DND-41 (cell line): ENCODE data around the gene DIP2B.
A peak's percentile ranks its signal among the peaks of the same experiment; 100 is the strongest.

Experiments
- ATAC-seq: fragments of 200-7000 bp; cut with Tn5 transposase; 3 replicates; pipeline ENCODE4 v1.9.1; 2021; ENCODE audit warnings: low read depth; ENCODE audit not compliant: insufficient read depth
- DNase-seq: peaks from one replicate; pipeline ENCODE4 v3.0.0-alpha.2; 2020
- H2AFZ ChIP-seq: 2 replicates; pipeline ENCODE4 v1.6.0; 2012; ENCODE audit warnings: low read depth, low read length
- H3K27ac ChIP-seq: 2 replicates; pipeline ENCODE4 v1.5.1; 2012; ENCODE audit warnings: low read length, inconsistent platforms
- H3K27me3 ChIP-seq: fragments of 200-600 bp; sonication (generic); 2 replicates; pipeline ENCODE4 v1.6.0; 2012; ENCODE audit warnings: low read length, mild to moderate bottlenecking, inconsistent platforms; ENCODE audit not compliant: insufficient read depth, poor library complexity
- H3K36me3 ChIP-seq: 2 replicates; pipeline ENCODE4 v1.5.1; 2012; ENCODE audit warnings: low read length, inconsistent platforms; ENCODE audit not compliant: insufficient read depth
- H3K4me1 ChIP-seq: 2 replicates; pipeline ENCODE4 v1.5.1; 2012; ENCODE audit warnings: mild to moderate bottlenecking, low read length; ENCODE audit not compliant: insufficient read depth
- H3K4me2 ChIP-seq: 2 replicates; pipeline ENCODE4 v1.6.0; 2012; ENCODE audit warnings: mild to moderate bottlenecking, moderate library complexity, low read length, inconsistent platforms; ENCODE audit not compliant: insufficient read depth
- H3K4me3 ChIP-seq, 2 experiments: fragments of 200-600 bp in 1 of 2; shearing (Covaris generic) in 1 of 2; 2 replicates each; pipeline ENCODE4 v1.5.1; 2012 to 2016; ENCODE audit warnings: inconsistent platforms in 2 of 2, low read length in 2 of 2, mild to moderate bottlenecking in 2 of 2, low read depth in 1 of 2, moderate library complexity in 1 of 2
- H3K79me2 ChIP-seq: 2 replicates; pipeline ENCODE4 v1.6.0; 2012; ENCODE audit warnings: low read length, inconsistent platforms; ENCODE audit not compliant: insufficient read depth
- H3K9ac ChIP-seq: 2 replicates; pipeline ENCODE4 v1.6.0; 2012; ENCODE audit warnings: low read depth, mild to moderate bottlenecking, inconsistent platforms, low read length, moderate library complexity
- H3K9me3 ChIP-seq: 2 replicates; pipeline ENCODE4 v1.5.1; 2012; ENCODE audit warnings: low read length, moderate library complexity, mild to moderate bottlenecking, inconsistent platforms; ENCODE audit not compliant: insufficient read depth, severe bottlenecking
- H4K20me1 ChIP-seq: 2 replicates; pipeline ENCODE4 v1.6.0; 2012; ENCODE audit warnings: low read length; ENCODE audit not compliant: insufficient read depth
- CTCF ChIP-seq: IDR thresholded peaks from 2 replicates; pipeline ENCODE4 v1.5.1; 2012; ENCODE audit warnings: borderline replicate concordance, low read length, moderate library complexity, mild to moderate bottlenecking; ENCODE audit not compliant: poor library complexity, severe bottlenecking; ENCODE audit errors: extremely low read depth
- EZH2 ChIP-seq: IDR thresholded peaks from 3 replicates; pipeline ENCODE4 v1.6.1; 2012; ENCODE audit warnings: borderline replicate concordance, low read depth, mild to moderate bottlenecking, moderate library complexity, low read length, inconsistent platforms; ENCODE audit not compliant: severe bottlenecking

DIP2B gene

GRCh38 chr12:50507474-50507838 is 2.7 kb downstream of the DIP2B start:
- H3K79me2 ChIP-seq: peaks cover 74% of the 10 kb centered on the region

GRCh38 chr12:50507930-50508329 is 3.1 kb downstream of the DIP2B start:
- peaks cover 32% of the 10 kb centered on the region for H3K4me1 ChIP-seq

More at GRCh38 chr12:50507474-50507838, 2.7 kb downstream of the DIP2B start:
- H2AFZ ChIP-seq: no peak overlapping the region
- DNase-seq (no peak), ATAC-seq (no peak)
- no peak overlapping the region for H3K27ac ChIP-seq
- no peak for TF ChIP-seq CTCF
- no peak for TF ChIP-seq EZH2
- no peaks in the 10 kb centered on the region for H3K9me3 ChIP-seq
- no peaks in the 10 kb centered on the region; the same call in 1 of the 2 replicates for H3K36me3 ChIP-seq
- no peak overlapping the region; a peak in 1 of 4 replicates for H3K4me3 ChIP-seq
- peaks cover 14% of the 10 kb centered on the region; the same call in 1 of the 2 replicates for H4K20me1 ChIP-seq
- H3K4me1 ChIP-seq: peaks cover 32% of the 10 kb centered on the region
- peak overlapping the region; percentile 89; the same call in 1 of the 2 replicates for H3K4me2 ChIP-seq
- H3K27me3 ChIP-seq: no peaks in the 10 kb centered on the region
- peak overlapping the region; percentile 2; the same call in 1 of the 2 replicates for H3K9ac ChIP-seq

GRCh38 chr12:50508414-50508813 is 3.6 kb downstream of the DIP2B start:
- H3K27ac ChIP-seq: no peak overlapping the region
- no peaks in the 10 kb centered on the region for H3K9me3 ChIP-seq
- DNase-seq: no peak
- H3K9ac ChIP-seq: no peak overlapping the region
- H3K4me3 ChIP-seq: no peak overlapping the region
- H3K36me3 ChIP-seq: no peaks in the 10 kb centered on the region; the same call in 1 of the 2 replicates
- peak overlapping the region; percentile 89; the same call in 1 of the 2 replicates for H3K4me2 ChIP-seq
- H3K4me1 ChIP-seq: peaks cover 32% of the 10 kb centered on the region
- no peaks in the 10 kb centered on the region for H3K27me3 ChIP-seq
- no peak overlapping the region for H2AFZ ChIP-seq
- peaks cover 14% of the 10 kb centered on the region; the same call in 1 of the 2 replicates for H4K20me1 ChIP-seq
- TF ChIP-seq CTCF: no peak
- no peak for TF ChIP-seq EZH2
- no peak for ATAC-seq
- peaks cover 83% of the 10 kb centered on the region for H3K79me2 ChIP-seq

More at GRCh38 chr12:50507930-50508329, 3.1 kb downstream of the DIP2B start:
- peaks cover 79% of the 10 kb centered on the region for H3K79me2 ChIP-seq
- H3K27ac ChIP-seq: no peak overlapping the region
- H3K9ac ChIP-seq: no peak overlapping the region
- no peaks in the 10 kb centered on the region for H3K9me3 ChIP-seq
- DNase-seq (no peak), ATAC-seq (no peak)
- H2AFZ ChIP-seq: no peak overlapping the region
- no peak for TF ChIP-seq EZH2
- no peaks in the 10 kb centered on the region; the same call in 1 of the 2 replicates for H3K36me3 ChIP-seq
- H4K20me1 ChIP-seq: peaks cover 14% of the 10 kb centered on the region; the same call in 1 of the 2 replicates
- no peaks in the 10 kb centered on the region for H3K27me3 ChIP-seq
- peak overlapping the region; percentile 89; the same call in 1 of the 2 replicates for H3K4me2 ChIP-seq
- H3K4me3 ChIP-seq: no peak overlapping the region; a peak in 1 of 4 replicates

GRCh38 chr12:50508970-50509663 is 4.3 kb downstream of the DIP2B start:
- Histone ChIP-seq H3K79me2 (peaks cover 90% of the 10 kb centered on the region), H3K4me2 (no peak overlapping the region)
- no peak for DNase-seq

More at GRCh38 chr12:50508970-50509663, 4.3 kb downstream of the DIP2B start:
- no peaks in the 10 kb centered on the region for H3K27me3 ChIP-seq
- H3K9me3 ChIP-seq: no peaks in the 10 kb centered on the region
- H3K27ac ChIP-seq: no peak overlapping the region
- peaks cover 32% of the 10 kb centered on the region for H3K4me1 ChIP-seq
- no peak overlapping the region for H2AFZ ChIP-seq
- no peak overlapping the region for H3K4me3 ChIP-seq
- peaks cover 14% of the 10 kb centered on the region; the same call in 1 of the 2 replicates for H4K20me1 ChIP-seq
- no peaks in the 10 kb centered on the region; the same call in 1 of the 2 replicates for H3K36me3 ChIP-seq
- no peak overlapping the region for H3K9ac ChIP-seq
- no peak for ATAC-seq
- TF ChIP-seq EZH2 (no peak), CTCF (no peak)
